ENCODE measurements around the gene YIPF3.

The YIPF3 gene

DNA sequence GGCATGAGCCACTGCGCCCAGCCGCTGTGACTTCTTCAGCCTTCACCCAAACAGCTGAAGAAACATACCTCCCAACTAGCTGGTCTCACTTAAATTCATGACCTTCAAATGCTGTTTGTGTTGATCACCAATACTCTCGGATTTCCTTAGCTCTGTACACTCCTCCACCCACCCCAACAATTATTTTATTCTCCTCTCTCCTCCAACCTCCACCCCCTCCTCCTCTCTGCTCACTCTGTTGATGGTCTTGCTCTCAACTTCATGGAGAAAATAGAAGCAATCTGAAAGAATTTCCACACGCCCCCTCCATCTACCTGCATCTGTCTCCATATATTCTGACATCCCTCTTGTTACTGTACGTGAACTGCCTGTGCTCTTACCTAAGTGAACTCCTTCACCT, 54.8 kb downstream of the YIPF3 start:
- no peak for FAIRE-seq
- TF ChIP-seq, protein P1, sequence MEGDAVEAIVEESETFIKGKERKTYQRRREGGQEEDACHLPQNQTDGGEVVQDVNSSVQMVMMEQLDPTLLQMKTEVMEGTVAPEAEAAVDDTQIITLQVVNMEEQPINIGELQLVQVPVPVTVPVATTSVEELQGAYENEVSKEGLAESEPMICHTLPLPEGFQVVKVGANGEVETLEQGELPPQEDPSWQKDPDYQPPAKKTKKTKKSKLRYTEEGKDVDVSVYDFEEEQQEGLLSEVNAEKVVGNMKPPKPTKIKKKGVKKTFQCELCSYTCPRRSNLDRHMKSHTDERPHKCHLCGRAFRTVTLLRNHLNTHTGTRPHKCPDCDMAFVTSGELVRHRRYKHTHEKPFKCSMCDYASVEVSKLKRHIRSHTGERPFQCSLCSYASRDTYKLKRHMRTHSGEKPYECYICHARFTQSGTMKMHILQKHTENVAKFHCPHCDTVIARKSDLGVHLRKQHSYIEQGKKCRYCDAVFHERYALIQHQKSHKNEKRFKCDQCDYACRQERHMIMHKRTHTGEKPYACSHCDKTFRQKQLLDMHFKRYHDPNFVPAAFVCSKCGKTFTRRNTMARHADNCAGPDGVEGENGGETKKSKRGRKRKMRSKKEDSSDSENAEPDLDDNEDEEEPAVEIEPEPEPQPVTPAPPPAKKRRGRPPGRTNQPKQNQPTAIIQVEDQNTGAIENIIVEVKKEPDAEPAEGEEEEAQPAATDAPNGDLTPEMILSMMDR (IDR thresholded peaks at IDR 0.05; ENCODE audit: insufficient read depth, missing control alignments): no peak
- DNase-seq (ENCODE audit: insufficient read length, low spot score): no peak

Measured in D721Med (cell line).